Sigmoid colon (tissue), 7 donors: ENCODE measurements around the gene GDPD1. TPM values are rescaled to one million over a fixed set of nuclear protein-coding genes. Genes with fewer than 3 reads are reported as not detected.

Experiments used
- DNase-seq: peaks from one replicate; pipeline ENCODE4 v3.0.0-alpha.2; 2019
- H3K27ac ChIP-seq, 4 donors: fragments of 200-600 bp; sonication (generic); one replicate each; pipeline ENCODE4 v1.5.1; 2016 to 2019; ENCODE audit warnings: mild to moderate bottlenecking in 1 of 4
- H3K27me3 ChIP-seq, 3 donors: fragments of 200-600 bp; sonication (generic); one replicate each; pipeline ENCODE4 v1.5.1; 2019; ENCODE audit warnings: mild to moderate bottlenecking in 1 of 3
- H3K36me3 ChIP-seq, 4 donors: fragments of 200-600 bp; sonication (generic); one replicate each; pipeline ENCODE4 v1.5.1; 2016 to 2019
- H3K4me1 ChIP-seq, 4 donors: fragments of 200-600 bp; sonication (generic); one replicate each; pipeline ENCODE4 v1.5.1; 2017 to 2019
- H3K4me3 ChIP-seq, 4 donors: fragments of 200-600 bp; sonication (generic); one replicate each; pipeline ENCODE4 v1.5.1; 2017 to 2019; ENCODE audit warnings: mild to moderate bottlenecking in 2 of 4, moderate library complexity in 1 of 4
- H3K9me3 ChIP-seq, 4 donors: fragments of 200-600 bp in 3 of 4; sonication (generic) in 3 of 4; one replicate each; pipeline versions ENCODE4 v1.5.1 to v1.6.1; 2013 to 2019
- EP300 ChIP-seq, 4 donors: sonication (generic); formaldehyde crosslinking; IDR thresholded peaks; one replicate each; pipeline ENCODE4 v1.6.1; 2017; ENCODE audit warnings: antibody characterized with exemption in 4 of 4
- POLR2A ChIP-seq, 2 donors: fragments of 450-650 bp; IDR thresholded peaks; one replicate each; pipeline ENCODE4 v1.6.1; 2016; ENCODE audit warnings: antibody characterized with exemption in 2 of 2, mild to moderate bottlenecking in 2 of 2, moderate library complexity in 2 of 2
- POLR2AphosphoS5 ChIP-seq, 4 donors: sonication (generic); formaldehyde crosslinking; IDR thresholded peaks; one replicate each; pipeline ENCODE4 v1.6.1; 2017; ENCODE audit warnings: antibody characterized with exemption in 4 of 4
- WGBS, 2 donors: extraction: QIAGEN DNeasy Blood & Tissue Kit; methylation state at CpG; one replicate each; pipeline ENCODE4 v1.1.7; 2013; 5-methylcytosine and 5-hydroxymethylcytosine counted together
- intact Hi-C: fragments of 100-400 bp; cut with DNase I; formaldehyde crosslinking; loops from one replicate; pipeline ENCODE4 v1.15.1; 2023
- polyA plus RNA-seq, 3 donors: library from polyadenylated mRNA; stranded (reverse); fragments of 200-250 nt; gene quantifications; one replicate each; pipeline ENCODE4 v1.2.3, GENCODE V29; 2013
- total RNA-seq, 4 donors: library from RNA; depleted of rRNA; stranded (reverse); fragments of >200 nt; gene quantifications; one replicate each; pipeline ENCODE4 v1.1.0, GENCODE V29; 2016
- TF ChIP-seq, protein P1 (sequence below), 4 experiments: fragments of 450-650 bp in 3 of 4; fragments of 200-600 bp in 1 of 4; IDR thresholded peaks; one replicate each; pipeline ENCODE4 v1.5.1; 2016 to 2019; ENCODE audit warnings: antibody characterized with exemption in 4 of 4, mild to moderate bottlenecking in 3 of 4, moderate library complexity in 2 of 4
- donor health status: healthy with polysubstance abuse.
- donor health status: Bipolar disorder and iron deficiency.
- donor health status: healthy.

Gene GDPD1
- total and polyA plus RNA-seq, 7 donors, result 0.60 to 4.3 (median 2.5) TPM

DNA sequence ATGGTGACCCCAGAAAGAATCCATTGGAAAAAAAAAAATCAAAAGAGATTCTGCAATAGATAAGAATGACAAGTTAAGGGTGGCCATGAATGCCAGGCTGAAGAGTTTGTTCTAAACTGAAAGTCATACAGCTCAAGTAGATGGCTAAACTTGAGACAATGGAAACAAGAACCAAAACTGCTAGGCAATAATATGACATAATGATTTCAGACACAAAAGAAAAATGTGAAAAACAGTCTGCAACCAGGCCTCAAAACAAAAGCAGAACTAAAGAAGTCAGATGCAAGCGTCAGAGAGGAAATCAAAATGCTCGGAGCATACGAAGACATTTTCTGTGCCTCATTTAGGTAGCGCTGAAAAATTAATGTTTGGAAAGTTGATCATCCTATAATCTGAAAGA, 56.7 kb downstream of the GDPD1 start:
- Histone ChIP-seq H3K4me1 (no peaks in the 10 kb centered on the region), H3K36me3 (peaks cover 0 to 9% (median 0%) of the 10 kb centered on the region in 4 donors), H3K27me3 (no peaks in the 10 kb centered on the region), H3K27ac (no peak overlapping the region), H3K9me3 (no peaks in the 10 kb centered on the region), H3K4me3 (no peak overlapping the region)
- DNase-seq, result no peak
- TF ChIP-seq POLR2AphosphoS5 (IDR thresholded peaks at IDR 0.05), result no peak
- TF ChIP-seq EP300 (IDR thresholded peaks at IDR 0.05), result no peak
- TF ChIP-seq, protein P1, sequence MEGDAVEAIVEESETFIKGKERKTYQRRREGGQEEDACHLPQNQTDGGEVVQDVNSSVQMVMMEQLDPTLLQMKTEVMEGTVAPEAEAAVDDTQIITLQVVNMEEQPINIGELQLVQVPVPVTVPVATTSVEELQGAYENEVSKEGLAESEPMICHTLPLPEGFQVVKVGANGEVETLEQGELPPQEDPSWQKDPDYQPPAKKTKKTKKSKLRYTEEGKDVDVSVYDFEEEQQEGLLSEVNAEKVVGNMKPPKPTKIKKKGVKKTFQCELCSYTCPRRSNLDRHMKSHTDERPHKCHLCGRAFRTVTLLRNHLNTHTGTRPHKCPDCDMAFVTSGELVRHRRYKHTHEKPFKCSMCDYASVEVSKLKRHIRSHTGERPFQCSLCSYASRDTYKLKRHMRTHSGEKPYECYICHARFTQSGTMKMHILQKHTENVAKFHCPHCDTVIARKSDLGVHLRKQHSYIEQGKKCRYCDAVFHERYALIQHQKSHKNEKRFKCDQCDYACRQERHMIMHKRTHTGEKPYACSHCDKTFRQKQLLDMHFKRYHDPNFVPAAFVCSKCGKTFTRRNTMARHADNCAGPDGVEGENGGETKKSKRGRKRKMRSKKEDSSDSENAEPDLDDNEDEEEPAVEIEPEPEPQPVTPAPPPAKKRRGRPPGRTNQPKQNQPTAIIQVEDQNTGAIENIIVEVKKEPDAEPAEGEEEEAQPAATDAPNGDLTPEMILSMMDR (IDR thresholded peaks at IDR 0.05), result no peak
- WGBS, 2 donors, result 72 to 91% methylated on average over 4 of the region's 4 CpGs
- intact Hi-C loops, result no loop called here

DNA sequence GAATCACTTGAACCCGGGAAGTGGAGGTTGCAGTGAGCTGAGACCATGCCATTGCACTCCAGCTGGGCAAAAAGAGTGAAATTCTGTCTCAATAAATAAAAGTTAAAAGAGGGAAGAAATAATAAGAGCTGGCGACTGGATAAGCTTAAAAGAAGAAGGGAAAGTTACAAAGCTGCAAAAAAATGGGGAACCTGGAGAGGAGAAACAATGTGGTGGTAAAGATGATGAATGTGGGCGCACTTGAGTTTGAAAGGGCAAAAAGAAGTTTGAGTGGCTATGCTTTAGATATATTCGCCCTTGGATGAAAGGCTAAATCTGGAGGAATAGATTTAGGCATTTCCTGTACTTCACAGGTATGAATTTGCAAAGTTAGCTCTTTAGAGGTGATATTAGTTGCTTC, 58.1 kb downstream of the GDPD1 start:
- intact Hi-C loops, result no loop called here
- H3K27ac ChIP-seq, result no peak overlapping the region
- TF ChIP-seq POLR2AphosphoS5 (IDR thresholded peaks at IDR 0.05), result no peak
- TF ChIP-seq, protein P1 (IDR thresholded peaks at IDR 0.05), result no peak
- no peak for TF ChIP-seq EP300 (IDR thresholded peaks at IDR 0.05)
- TF ChIP-seq POLR2A (IDR thresholded peaks at IDR 0.05), result no peak
- DNase-seq, result no peak
- no peak overlapping the region for H3K4me3 ChIP-seq
- no peaks in the 10 kb centered on the region for H3K9me3 ChIP-seq
- no peaks in the 10 kb centered on the region for H3K27me3 ChIP-seq
- WGBS, 2 donors, result 86 to 92% methylated on average over 4 of the region's 4 CpGs
- no peaks in the 10 kb centered on the region for H3K36me3 ChIP-seq
- no peaks in the 10 kb centered on the region for H3K4me1 ChIP-seq

DNA sequence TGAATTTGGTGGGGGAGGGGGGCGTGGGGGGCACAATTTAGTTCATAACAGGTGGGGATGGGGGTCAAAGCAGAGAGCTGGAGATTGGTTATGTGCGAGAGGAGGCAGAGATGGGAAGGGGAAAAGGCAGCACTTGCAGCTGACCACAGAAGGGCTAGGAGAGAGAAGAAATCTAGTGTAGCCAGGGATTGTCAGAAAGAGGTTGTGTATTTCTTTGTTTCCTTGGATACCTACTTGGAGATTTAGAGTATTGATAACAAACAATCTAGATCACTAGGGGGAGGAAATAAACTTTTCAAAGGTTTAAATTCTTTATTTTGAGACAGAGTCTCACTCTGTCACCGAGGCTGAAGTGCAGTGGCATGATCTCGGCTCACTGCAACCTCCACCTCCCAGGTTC, 64.0 kb downstream of the GDPD1 start:
- H3K4me3 ChIP-seq, result no peak overlapping the region
- no peaks in the 10 kb centered on the region for H3K9me3 ChIP-seq
- intact Hi-C loops, result no loop called here
- no peak overlapping the region for H3K27ac ChIP-seq
- WGBS, 2 donors, result 59 to 76% methylated on average over 4 of the region's 4 CpGs
- TF ChIP-seq, protein P1 (IDR thresholded peaks at IDR 0.05), result no peak
- TF ChIP-seq POLR2A (IDR thresholded peaks at IDR 0.05) (no peak), POLR2AphosphoS5 (IDR thresholded peaks at IDR 0.05) (no peak), EP300 (IDR thresholded peaks at IDR 0.05) (no peak)
- H3K36me3 ChIP-seq, result no peaks in the 10 kb centered on the region
- H3K4me1 ChIP-seq, result no peaks in the 10 kb centered on the region
- no peak for DNase-seq
- no peaks in the 10 kb centered on the region for H3K27me3 ChIP-seq

DNA sequence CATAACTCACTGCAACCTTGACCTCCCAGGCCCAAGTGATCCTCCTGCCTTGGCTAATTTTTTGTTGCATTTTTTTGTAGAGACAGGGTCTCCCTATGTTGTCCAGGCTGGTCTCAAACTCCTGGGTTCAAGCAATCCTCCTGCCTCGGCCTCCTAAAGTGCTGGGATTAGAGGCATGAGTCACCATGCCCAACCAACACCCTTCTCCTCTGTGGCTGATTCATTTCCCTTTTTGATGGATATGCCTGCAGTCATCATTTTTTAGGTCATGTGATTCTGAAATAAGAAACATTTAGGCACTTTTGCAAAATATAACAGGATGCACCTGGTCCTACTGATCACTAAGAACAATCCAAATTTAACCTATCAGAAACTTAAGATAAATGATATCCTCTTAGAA, 67.1 kb downstream of the GDPD1 start:
- WGBS, 2 donors, result 36 to 57% methylated on average over 1 of the region's 1 CpG
- Histone ChIP-seq H3K27ac (peak overlapping the region in 1 of 4 donors; percentile 34), H3K36me3 (no peaks in the 10 kb centered on the region), H3K4me3 (no peak overlapping the region), H3K9me3 (no peaks in the 10 kb centered on the region), H3K27me3 (no peaks in the 10 kb centered on the region), H3K4me1 (no peaks in the 10 kb centered on the region)
- no peak for DNase-seq
- intact Hi-C loops, result no loop called here
- TF ChIP-seq EP300 (IDR thresholded peaks at IDR 0.05) (peak in 1 of 4 donors; percentile 16), POLR2AphosphoS5 (IDR thresholded peaks at IDR 0.05) (peak in 1 of 4 donors; percentile 17), POLR2A (IDR thresholded peaks at IDR 0.05) (no peak)
- TF ChIP-seq, protein P1 (IDR thresholded peaks at IDR 0.05), result no peak

DNA sequence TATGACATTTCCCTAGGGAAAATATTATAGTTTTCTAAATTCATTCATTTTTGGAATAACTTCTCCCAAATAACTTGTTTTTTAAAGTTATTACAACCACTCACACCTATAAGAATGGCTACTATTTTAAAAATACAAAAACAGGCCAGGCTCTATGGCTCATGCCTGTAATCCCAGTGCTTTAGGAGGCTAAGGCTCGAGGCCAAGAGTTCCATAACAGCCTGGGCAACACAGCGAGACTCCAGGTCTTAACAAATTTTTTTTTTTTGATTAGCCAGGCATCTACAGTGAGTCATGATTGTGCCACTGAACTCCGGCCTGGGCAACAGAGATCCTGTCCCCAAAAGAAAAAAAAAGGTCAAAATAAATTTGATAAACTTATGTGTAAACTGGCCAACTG, 67.6 kb downstream of the GDPD1 start:
- Histone ChIP-seq H3K27ac (peak overlapping the region in 1 of 4 donors; percentile 34), H3K27me3 (no peaks in the 10 kb centered on the region), H3K4me3 (no peak overlapping the region), H3K9me3 (no peaks in the 10 kb centered on the region), H3K4me1 (no peaks in the 10 kb centered on the region), H3K36me3 (no peaks in the 10 kb centered on the region)
- TF ChIP-seq, protein P1 (IDR thresholded peaks at IDR 0.05), result no peak
- no peak for TF ChIP-seq POLR2A (IDR thresholded peaks at IDR 0.05)
- TF ChIP-seq POLR2AphosphoS5 (IDR thresholded peaks at IDR 0.05), result no peak
- TF ChIP-seq EP300 (IDR thresholded peaks at IDR 0.05), result no peak
- DNase-seq, result no peak
- 83 to 86% methylated on average over 3 of the region's 3 CpGs for WGBS, 2 donors
- intact Hi-C loops, result no loop called here
